Naive B cell (primary cell): ENCODE results near the gene ACY1. TPM values are rescaled to one million over a fixed set of nuclear protein-coding genes. Genes with fewer than 3 reads are reported as not detected.

Source experiments
- ATAC-seq, 2 donors: fragments of 150-1000 bp; cut with Tn5 transposase; 2 replicates each; pipeline ENCODE4 v1.10.0; 2021; ENCODE audit warnings: low read depth in 2 of 2, mild to moderate bottlenecking in 2 of 2, moderate library complexity in 2 of 2
- DNase-seq: peaks from one replicate; pipeline ENCODE4 v3.0.0; 2022
- H3K27ac Mint-ChIP-seq, 6 donors: one replicate each; pipeline ENCODE4 v1.8.0; 2020 to 2022; ENCODE audit warnings: mild to moderate bottlenecking in 6 of 6, mixed read lengths in 6 of 6, moderate library complexity in 5 of 6, inconsistent platforms in 2 of 6
- H3K27me3 Mint-ChIP-seq, 3 donors: one replicate each; pipeline ENCODE4 v1.8.0; 2021 to 2022; ENCODE audit warnings: mixed read lengths in 3 of 3, mild to moderate bottlenecking in 1 of 3
- H3K36me3 Mint-ChIP-seq, 2 donors: one replicate each; pipeline ENCODE4 v1.8.0; 2020 to 2022; ENCODE audit warnings: mixed read lengths in 2 of 2, inconsistent platforms in 1 of 2, mild to moderate bottlenecking in 1 of 2
- H3K4me1 Mint-ChIP-seq, 3 donors: one replicate each; pipeline ENCODE4 v1.8.0; 2020 to 2022; ENCODE audit warnings: mixed read lengths in 3 of 3, inconsistent platforms in 1 of 3, mild to moderate bottlenecking in 1 of 3, moderate library complexity in 1 of 3
- H3K4me3 Mint-ChIP-seq, 8 donors: one replicate each; pipeline ENCODE4 v1.8.0; 2020 to 2022; ENCODE audit warnings: mild to moderate bottlenecking in 8 of 8, mixed read lengths in 8 of 8, moderate library complexity in 8 of 8, inconsistent platforms in 2 of 8
- H3K9me3 Mint-ChIP-seq, 7 donors: one replicate each; pipeline ENCODE4 v1.8.0; 2020 to 2022; ENCODE audit warnings: mixed read lengths in 7 of 7, mild to moderate bottlenecking in 5 of 7, inconsistent platforms in 2 of 7, moderate library complexity in 1 of 7
- polyA plus RNA-seq, 6 donors: library from polyadenylated mRNA; unstranded; fragments of 300-500 nt; fragmentation: Illumina TruSeq; gene quantifications; one replicate each; pipeline ENCODE4 v1.2.3, GENCODE V29; 2021; ENCODE audit warnings: low read depth in 6 of 6

The ACY1 gene
- polyA plus RNA-seq, 6 donors from 2014 or later = 15.2 to 23.1 (median 18.4) TPM

DNA sequence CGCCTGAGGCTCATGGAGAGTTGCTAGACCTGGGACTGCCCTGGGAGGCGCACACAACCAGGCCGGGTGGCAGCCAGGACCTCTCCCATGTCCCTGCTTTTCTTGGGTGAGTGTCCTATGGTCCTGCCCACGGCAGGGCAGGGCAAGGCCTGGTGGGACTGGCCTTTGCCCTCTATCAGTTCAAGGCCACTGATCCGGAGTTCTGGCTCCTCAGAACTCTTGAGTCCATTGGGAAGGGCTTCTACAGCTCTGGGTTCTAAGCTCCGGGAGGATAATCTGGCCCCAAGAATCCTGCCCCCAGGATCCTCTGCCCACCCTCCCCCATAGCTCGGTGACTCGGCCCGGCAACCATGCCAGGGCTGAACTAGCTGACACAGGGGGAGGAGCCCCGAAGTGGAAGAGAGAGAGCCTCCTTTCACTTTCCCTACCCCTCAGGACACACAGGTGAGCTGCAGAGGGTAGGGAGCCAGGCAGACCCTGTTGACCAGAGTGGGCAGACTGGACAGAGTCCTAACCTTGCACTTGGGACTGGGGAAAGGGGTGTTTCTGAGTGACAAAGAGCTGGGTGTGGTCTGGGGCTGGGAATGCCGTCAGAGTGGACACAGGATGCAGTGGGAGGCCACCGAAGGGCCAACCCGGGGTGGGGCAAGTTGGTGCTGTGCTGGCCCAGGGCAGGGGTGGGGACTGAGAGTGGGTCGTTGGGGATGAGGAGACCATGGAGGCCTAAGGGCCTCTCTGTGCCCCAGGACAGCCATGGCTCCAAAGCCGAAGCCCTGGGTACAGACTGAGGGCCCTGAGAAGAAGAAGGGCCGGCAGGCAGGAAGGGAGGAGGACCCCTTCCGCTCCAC, 40.5 kb upstream of the ACY1 start:
- Mint-ChIP-seq H3K27me3 (no peaks in the 10 kb centered on the region), H3K27ac (peak overlapping the region; percentile 21 to 88 (median 78)), H3K4me3 (peak overlapping the region; percentile 90 to 96 (median 93)), H3K36me3 (peaks cover 4 to 9% of the 10 kb centered on the region in 2 donors), H3K9me3 (no peaks in the 10 kb centered on the region), H3K4me1 (peaks cover 16 to 41% (median 31%) of the 10 kb centered on the region in 3 donors)
- DNase-seq (peak; percentile 54), ATAC-seq (peak; percentile 27 to 33)

DNA sequence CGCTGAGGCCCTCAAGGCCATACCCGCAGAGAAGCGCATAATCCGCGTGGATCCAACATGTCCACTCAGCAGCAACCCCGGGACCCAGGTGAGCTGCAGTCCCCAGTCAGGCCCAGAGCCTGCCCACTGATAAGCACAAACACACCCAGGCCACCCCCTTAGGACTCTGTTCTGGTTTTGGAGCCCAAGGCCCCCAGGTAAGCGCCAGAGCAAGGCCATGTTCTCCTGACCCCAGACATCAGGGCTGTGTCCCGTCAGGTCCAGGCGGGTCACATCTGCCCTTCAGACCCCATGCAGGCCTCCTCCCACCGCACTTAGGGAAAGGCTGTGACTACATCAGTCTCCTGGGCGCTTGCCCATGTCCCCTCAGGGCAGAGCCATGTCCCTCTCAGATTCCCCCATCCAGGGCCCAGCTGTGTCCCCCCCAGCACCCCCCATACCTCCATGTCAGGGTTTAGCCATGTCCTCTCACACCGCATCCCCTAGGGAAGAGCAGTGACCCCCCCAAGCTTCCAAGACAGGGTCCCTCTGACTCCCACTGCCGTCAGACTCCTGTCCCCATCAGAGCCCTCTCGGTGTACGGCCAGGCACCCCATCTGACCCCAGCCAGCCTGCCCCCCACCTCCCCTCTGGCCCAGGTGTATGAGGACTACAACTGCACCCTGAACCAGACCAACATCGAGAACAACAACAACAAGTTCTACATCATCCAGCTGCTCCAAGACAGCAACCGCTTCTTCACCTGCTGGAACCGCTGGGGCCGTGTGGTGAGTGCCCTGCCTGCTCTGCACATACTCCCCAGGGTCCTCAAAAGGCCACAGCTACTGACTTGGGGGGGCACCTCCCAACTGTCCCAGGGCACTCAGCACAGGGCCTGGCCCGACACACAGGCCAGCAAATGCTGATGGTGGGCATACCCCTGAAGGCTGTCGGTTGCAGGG, 39.6 kb upstream of the ACY1 start:
- ATAC-seq (no peak), DNase-seq (no peak)
- Mint-ChIP-seq H3K27ac (peak overlapping the region; percentile 41 to 65 (median 49)), H3K27me3 (no peaks in the 10 kb centered on the region), H3K4me1 (peaks cover 16 to 34% (median 31%) of the 10 kb centered on the region in 3 donors), H3K4me3 (peak overlapping the region in 5 of 8 donors; percentile 8 to 90 (median 72)), H3K9me3 (no peaks in the 10 kb centered on the region), H3K36me3 (peaks cover 0 to 8% of the 10 kb centered on the region in 2 donors)

DNA sequence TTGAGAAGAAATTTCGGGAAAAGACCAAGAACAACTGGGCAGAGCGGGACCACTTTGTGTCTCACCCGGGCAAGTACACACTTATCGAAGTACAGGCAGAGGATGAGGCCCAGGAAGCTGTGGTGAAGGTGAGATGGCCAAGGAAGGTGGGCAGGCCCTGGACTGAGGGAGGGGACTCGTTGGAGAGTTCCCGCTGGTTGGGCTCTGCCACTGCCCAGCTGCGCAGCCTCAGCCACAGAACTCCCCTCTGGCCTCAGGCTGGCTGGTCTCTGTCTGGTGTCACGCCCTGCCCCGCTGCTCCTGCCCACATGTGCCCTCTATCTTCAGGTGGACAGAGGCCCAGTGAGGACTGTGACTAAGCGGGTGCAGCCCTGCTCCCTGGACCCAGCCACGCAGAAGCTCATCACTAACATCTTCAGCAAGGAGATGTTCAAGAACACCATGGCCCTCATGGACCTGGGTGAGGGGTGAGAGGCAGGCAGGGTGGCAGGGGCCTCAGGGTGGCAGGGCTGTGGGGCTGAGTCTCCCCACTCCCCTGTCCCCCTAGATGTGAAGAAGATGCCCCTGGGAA, 38.8 kb upstream of the ACY1 start:
- H3K4me3 Mint-ChIP-seq = peak overlapping the region in 1 of 8 donors; percentile 18
- peak overlapping the region in 2 of 6 donors; percentile 41 to 56 for H3K27ac Mint-ChIP-seq
- H3K9me3 Mint-ChIP-seq = no peaks in the 10 kb centered on the region
- DNase-seq (no peak), ATAC-seq (no peak)
- H3K36me3 Mint-ChIP-seq = peaks cover 0 to 8% of the 10 kb centered on the region in 2 donors
- no peaks in the 10 kb centered on the region for H3K27me3 Mint-ChIP-seq
- peaks cover 11 to 28% (median 27%) of the 10 kb centered on the region in 3 donors for H3K4me1 Mint-ChIP-seq

DNA sequence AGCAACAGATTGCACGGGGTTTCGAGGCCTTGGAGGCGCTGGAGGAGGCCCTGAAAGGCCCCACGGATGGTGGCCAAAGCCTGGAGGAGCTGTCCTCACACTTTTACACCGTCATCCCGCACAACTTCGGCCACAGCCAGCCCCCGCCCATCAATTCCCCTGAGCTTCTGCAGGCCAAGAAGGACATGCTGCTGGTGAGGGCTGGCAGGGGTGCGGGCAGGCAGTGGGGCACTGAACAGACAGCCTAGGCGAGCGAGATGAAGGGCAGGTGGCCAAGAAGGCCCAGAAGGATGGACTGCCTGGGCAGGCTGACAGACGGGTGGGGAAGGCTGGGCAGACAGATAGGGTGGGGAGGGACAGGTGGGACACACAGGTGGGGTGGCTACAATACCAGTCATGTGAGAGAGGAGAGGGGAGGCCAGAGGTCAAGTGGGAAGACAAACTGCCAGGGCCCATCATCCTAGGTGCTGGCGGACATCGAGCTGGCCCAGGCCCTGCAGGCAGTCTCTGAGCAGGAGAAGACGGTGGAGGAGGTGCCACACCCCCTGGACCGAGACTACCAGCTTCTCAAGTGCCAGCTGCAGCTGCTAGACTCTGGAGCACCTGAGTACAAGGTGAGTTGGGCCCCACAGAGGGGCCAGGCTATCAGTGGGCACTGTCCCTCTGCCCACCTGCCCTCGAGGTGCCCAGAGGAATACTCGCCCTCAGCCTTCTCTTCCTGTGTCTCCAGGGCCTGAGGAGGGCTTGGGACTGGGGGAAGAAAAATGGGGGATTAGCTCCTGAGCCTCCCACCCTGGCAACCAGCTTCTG, 38.1 kb upstream of the ACY1 start:
- Mint-ChIP-seq H3K27ac (no peak overlapping the region), H3K27me3 (no peaks in the 10 kb centered on the region), H3K9me3 (no peaks in the 10 kb centered on the region), H3K36me3 (peaks cover 0 to 8% of the 10 kb centered on the region in 2 donors), H3K4me1 (peaks cover 11 to 21% (median 21%) of the 10 kb centered on the region in 3 donors), H3K4me3 (peak overlapping the region in 2 of 8 donors; percentile 18 to 64)
- DNase-seq (no peak), ATAC-seq (no peak)

DNA sequence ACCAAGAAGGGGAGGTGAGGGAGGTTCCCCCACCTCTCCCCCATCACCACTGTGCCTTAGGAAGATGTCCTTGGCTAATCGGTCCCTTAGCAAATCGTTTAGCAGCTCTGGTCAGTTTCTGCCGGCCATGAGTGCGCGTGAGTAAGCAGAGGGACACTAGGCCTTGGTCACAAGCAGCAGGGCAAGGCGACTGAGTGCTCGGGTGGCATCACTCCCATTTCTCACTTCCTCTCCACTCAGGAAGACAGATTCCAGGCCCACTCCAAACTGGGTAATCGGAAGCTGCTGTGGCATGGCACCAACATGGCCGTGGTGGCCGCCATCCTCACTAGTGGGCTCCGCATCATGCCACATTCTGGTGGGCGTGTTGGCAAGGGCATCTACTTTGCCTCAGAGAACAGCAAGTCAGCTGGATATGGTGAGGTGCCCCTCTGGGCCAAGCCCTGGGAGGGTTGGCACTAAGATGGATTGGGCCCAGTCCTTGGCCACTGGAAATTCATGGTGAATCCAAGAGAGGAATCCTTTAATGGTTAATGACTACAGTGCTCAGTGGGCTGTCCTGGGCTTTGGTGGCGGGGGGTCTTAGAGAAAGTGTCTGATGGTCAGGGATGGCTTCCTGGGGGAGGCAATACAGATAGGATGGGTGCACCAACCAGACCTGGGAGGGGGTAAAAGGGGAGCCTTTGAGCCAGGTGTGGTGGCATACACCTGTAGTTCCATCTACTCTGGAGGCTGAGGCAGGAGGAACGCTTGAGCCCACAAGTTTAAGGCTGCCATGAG, 37.2 kb upstream of the ACY1 start:
- Mint-ChIP-seq H3K36me3 (peaks cover 0 to 8% of the 10 kb centered on the region in 2 donors), H3K9me3 (no peaks in the 10 kb centered on the region), H3K27me3 (no peaks in the 10 kb centered on the region), H3K27ac (no peak overlapping the region), H3K4me3 (peak overlapping the region in 3 of 8 donors; percentile 24 to 64 (median 52)), H3K4me1 (peaks cover 6 to 13% (median 13%) of the 10 kb centered on the region in 3 donors)
- no peak for ATAC-seq
- DNase-seq = no peak

DNA sequence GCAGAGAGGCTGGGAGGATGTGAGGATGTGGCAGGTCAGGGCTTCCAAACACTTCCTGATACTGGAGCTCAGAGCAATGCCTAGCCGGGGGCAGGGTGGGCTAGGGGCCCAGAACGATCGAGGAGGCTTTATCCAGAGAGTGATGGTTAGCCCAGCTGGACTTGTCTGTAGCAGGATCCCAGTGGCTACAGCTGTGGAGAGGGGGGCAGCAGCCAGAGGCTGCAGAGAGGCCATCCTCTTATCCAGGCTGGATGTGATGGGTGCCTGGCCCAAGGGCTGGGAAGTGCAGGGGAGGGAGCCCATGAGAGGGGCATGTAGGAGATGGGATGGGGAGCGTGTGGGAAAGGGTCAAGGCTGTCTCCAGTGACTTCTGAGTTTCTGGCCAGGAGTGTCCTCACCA, 36.5 kb upstream of the ACY1 start:
- no peak for ATAC-seq
- Mint-ChIP-seq H3K27me3 (no peaks in the 10 kb centered on the region), H3K4me3 (no peak overlapping the region), H3K4me1 (peaks cover 6 to 9% (median 8%) of the 10 kb centered on the region in 3 donors), H3K27ac (peak overlapping the region in 2 of 6 donors; percentile 12 to 52), H3K9me3 (no peaks in the 10 kb centered on the region), H3K36me3 (peaks cover 0 to 8% of the 10 kb centered on the region in 2 donors)
- DNase-seq = no peak

DNA sequence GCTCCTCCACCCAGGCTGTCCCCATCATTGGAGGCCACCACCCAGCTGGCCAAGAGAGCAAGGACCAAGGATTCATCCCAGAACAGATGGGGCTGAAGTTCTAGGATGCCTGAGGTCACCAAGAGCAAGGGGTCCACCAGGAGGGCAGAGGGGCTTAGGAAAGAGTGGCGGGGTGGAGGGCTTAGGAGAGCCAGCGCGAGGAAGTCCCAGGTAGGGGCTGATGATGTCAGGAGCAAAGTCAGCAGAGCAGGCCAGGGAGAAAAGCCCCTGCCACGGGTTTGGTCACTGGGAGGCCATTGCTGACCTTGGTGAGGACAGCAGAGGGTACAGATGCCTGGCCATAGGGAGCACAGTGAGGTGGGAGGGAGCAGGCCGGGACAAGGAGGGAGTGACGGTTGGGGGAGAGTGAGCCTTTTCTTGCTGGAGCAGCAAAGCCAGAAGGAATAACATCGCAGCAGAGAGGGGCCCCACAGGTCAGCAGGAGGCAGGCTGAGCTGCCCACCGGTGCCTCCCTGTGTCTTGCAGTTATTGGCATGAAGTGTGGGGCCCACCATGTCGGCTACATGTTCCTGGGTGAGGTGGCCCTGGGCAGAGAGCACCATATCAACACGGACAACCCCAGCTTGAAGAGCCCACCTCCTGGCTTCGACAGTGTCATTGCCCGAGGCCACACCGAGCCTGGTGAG, 36.0 kb upstream of the ACY1 start:
- H3K9me3 Mint-ChIP-seq = no peaks in the 10 kb centered on the region
- H3K36me3 Mint-ChIP-seq = peaks cover 0 to 8% of the 10 kb centered on the region in 2 donors
- H3K4me3 Mint-ChIP-seq = no peak overlapping the region
- peaks cover 6 to 8% (median 7%) of the 10 kb centered on the region in 3 donors for H3K4me1 Mint-ChIP-seq
- H3K27me3 Mint-ChIP-seq = peaks cover 0 to 5% (median 3%) of the 10 kb centered on the region in 3 donors
- no peak for ATAC-seq
- H3K27ac Mint-ChIP-seq = peak overlapping the region in 2 of 6 donors; percentile 12 to 52
- no peak for DNase-seq

DNA sequence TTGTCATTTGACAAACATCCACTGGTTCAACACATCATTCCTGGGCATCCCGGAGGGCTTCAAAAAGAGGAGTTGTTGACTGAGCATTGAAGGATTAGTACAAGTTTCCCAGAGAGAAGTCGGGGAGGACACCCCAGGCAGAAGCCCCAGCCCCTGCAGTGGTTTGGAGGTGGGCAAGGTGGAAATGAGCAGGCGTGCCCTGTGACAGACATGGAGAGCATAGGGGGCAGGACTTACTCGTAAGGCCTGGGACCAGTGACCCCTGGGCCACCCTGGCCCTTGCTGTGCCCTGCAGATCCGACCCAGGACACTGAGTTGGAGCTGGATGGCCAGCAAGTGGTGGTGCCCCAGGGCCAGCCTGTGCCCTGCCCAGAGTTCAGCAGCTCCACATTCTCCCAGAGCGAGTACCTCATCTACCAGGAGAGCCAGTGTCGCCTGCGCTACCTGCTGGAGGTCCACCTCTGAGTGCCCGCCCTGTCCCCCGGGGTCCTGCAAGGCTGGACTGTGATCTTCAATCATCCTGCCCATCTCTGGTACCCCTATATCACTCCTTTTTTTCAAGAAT, 35.2 kb upstream of the ACY1 start:
- H3K27me3 Mint-ChIP-seq = peaks cover 3 to 13% (median 7%) of the 10 kb centered on the region in 3 donors

DNA sequence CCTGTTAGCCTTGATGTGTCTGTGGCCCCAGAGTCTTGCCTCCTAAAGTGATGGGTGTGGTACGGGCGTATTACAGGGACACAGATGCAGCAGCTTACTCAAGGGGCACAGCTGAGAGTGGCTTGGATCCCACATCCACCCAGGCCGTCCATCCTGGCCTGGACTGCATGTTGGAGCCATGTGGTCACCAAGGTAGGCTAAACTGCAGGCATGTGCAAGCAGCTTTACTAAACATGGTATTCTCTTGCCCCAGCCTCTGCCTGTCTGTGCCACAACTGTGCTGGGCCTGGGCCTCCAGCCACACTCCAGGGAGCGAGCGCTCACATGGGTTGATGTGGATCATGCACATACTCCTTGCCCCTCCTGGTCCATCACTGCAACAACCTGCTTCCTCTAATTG, 34.2 kb upstream of the ACY1 start:
- no peaks in the 10 kb centered on the region for H3K9me3 Mint-ChIP-seq
- peaks cover 0 to 8% of the 10 kb centered on the region in 2 donors for H3K36me3 Mint-ChIP-seq
- H3K4me3 Mint-ChIP-seq = no peak overlapping the region
- no peak for ATAC-seq
- H3K27ac Mint-ChIP-seq = no peak overlapping the region
- DNase-seq = no peak
- peaks cover 0 to 4% (median 2%) of the 10 kb centered on the region in 3 donors for H3K4me1 Mint-ChIP-seq
- H3K27me3 Mint-ChIP-seq = peaks cover 14 to 23% (median 15%) of the 10 kb centered on the region in 3 donors

More for the DNA sequence above, 35.2 kb upstream of the ACY1 start:
- Mint-ChIP-seq H3K36me3 (peaks cover 0 to 8% of the 10 kb centered on the region in 2 donors), H3K9me3 (no peaks in the 10 kb centered on the region), H3K4me3 (no peak overlapping the region), H3K27ac (no peak overlapping the region), H3K4me1 (peaks cover under 1 to 2% (median 2%) of the 10 kb centered on the region in 3 donors)
- DNase-seq (no peak), ATAC-seq (no peak)

DNA sequence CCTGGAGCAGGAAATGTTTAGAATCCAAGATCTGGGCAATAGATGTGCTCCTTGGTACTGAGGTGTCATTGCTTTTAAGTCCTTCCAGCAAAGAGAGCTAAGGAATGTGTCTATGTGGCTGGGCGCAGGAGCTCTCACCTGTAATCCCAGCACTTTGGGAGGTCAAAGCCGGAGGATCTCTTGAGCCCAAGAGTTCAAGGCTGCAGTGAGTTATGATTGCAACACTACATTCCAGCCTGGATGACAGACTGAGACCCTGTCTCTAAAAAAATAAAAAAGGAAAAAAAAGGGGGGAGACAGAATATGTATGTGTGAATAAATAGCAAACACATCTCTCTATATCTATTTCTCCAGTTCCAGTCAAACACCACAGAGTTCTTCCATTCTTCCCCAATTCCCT, 32.4 kb upstream of the ACY1 start:
- Mint-ChIP-seq H3K27me3 (peaks cover 18 to 34% (median 26%) of the 10 kb centered on the region in 3 donors), H3K4me3 (no peak overlapping the region), H3K27ac (no peak overlapping the region), H3K9me3 (no peaks in the 10 kb centered on the region), H3K36me3 (peaks cover 0 to 8% of the 10 kb centered on the region in 2 donors), H3K4me1 (peaks cover 0 to 4% (median 4%) of the 10 kb centered on the region in 3 donors)
- no peak for DNase-seq
- ATAC-seq = no peak

DNA sequence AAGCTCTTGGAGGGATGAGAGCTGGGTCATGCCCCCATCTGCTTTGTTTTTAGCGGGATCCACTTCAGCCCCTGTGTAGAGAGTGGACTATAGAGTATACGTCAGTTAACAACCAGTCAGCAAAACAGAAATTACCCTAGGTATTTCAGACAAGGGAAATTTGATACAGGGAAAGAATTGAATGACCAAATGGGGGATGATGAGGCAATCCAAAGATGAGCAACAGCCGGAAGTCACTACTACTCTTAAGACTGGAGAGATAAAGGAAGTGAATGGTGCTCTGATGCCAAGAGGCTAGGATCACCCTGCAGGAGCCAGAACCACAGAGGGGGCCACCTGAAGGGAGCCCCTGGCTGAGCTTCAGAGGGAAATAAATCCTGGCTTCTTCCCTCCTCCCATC, 29.9 kb upstream of the ACY1 start:
- ATAC-seq (no peak), DNase-seq (no peak)
- Mint-ChIP-seq H3K27me3 (peaks cover 18 to 34% (median 26%) of the 10 kb centered on the region in 3 donors), H3K27ac (no peak overlapping the region), H3K36me3 (peaks cover 0 to 6% of the 10 kb centered on the region in 2 donors), H3K4me1 (peaks cover 4% of the 10 kb centered on the region in 3 donors), H3K4me3 (no peak overlapping the region), H3K9me3 (no peaks in the 10 kb centered on the region)
